ENCODE data around the gene HOXB5.

Gene HOXB5

DNA sequence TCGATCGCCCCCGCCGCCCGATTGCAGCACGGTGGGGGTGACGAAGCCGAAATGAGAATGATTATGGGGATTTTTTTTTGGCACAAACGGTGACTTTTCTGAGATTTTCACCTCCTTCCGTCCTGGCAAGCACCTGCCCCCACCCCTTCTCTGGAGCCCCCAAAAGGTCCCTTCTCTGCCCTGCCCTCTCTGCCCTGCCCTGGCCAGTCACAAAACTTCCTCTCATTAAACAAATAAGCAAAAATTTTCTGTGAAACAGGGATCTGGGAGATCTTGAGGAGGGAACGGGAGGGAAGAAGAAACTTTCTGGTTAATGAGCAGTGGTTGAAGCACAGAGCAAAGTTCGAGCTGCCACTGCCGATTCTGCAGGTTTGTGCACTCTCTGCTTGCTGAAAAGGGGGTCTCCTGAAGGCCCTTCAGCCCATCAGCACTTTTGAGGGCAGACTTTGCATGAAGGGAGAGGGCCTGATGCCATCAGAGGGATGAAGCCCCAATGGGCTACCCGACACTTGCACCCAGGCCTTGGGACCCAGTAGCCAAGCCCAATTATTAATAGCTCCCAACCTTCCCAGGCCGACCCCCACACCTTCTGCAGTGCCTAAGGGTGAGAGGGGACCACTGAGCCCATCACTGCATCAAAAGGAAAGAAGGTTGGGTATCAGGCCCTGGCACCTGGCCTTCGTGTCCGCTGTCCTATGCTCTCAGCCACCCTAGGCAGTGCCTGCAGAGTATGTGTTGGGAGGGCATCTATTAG lies 22.6 kb upstream of the HOXB5 start:
- no peak for DNase-seq (ENCODE audit: low read depth)

DNA sequence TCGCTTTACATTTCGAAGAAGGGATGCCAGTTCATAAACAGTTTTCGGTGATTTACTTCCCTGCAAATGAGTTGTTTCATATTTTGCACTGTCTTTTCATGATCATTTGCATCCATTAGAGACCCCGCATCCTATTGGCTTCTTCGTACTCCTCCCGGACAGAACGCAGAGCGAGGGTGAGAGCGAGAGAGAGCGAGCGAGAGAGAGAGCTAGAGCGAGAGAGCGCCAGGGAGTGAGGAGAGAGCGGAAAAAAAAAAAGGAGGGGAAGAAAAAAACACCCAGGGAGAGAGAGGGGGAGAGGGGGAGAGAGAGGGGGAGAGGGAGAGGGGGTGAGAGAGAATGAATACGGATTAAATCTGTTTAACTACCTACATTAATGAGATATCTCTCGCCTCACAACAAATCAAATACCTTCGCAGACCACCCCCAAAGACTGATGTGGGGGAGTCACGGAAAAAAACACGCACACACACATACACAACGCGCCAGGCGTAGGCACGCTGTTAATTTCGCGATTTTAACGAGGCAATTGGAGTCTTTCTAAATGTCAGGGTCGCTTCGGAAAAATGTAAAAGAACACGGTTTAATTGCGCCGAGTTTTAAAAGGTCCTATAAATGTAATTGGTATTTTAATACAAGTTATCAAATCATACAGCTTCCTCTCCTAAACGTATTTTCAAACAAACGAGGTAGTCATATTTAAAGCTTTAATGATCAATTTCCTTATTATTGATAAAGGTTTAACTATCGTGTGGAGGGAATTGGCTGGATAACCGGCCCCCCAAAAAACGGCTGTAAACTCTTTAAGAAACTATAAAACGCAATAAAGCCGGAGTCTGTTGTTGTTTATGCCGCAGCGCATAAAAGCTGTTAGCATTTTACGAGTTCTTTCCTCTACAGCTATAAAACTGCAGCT lies 21.7 kb upstream of the HOXB5 start, which contains the start of gene HOXB8:
TSS of gene HOXB8 (minus strand) at position 246 of the 916 bp plus-strand sequence. CDS start 588 bp downstream, outside the sequence.
- no peak for DNase-seq (ENCODE audit: low read depth)

DNA sequence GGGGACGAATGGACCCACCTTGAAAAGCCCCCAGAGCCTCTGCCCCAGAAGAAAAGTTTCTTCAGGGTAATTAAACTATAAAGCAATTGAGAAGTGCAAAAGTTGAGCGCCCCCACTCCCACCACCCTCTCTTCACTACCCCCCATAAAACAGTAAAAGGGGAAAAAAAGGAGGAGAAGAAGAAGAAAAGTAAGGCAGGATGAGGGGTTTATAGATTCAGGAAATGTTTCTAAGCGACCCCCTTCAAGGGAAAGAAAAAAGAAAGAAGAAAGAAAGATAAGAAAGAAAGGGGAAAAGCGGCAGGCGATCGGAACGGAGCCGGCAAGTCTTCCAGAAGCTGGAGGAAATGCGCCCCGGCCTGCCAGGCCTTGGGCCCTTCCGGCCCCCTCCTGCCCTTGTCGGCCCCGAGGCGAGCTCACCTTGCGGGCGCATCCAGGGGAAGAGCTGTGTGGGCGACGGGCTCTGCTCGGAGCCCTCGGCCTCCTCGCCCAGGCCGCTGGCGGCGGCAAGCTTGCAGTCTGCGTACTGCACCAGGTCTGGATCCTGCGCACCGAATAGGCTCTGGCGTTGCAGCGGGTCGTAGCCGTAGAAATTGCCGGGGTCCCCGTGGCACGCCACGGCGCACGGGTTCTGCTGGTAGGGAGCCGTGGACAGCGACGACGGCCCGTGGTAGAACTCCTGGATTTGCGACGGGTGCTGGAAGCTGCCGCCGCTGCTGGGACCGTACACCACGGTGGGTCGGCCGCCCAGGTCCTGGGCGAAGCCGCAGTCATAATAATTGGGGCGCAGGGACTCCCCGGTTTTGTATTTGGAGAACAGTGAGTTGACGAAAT lies 20.5 kb upstream of the HOXB5 start:
- DNase-seq (ENCODE audit: low read depth): no peak

DNA sequence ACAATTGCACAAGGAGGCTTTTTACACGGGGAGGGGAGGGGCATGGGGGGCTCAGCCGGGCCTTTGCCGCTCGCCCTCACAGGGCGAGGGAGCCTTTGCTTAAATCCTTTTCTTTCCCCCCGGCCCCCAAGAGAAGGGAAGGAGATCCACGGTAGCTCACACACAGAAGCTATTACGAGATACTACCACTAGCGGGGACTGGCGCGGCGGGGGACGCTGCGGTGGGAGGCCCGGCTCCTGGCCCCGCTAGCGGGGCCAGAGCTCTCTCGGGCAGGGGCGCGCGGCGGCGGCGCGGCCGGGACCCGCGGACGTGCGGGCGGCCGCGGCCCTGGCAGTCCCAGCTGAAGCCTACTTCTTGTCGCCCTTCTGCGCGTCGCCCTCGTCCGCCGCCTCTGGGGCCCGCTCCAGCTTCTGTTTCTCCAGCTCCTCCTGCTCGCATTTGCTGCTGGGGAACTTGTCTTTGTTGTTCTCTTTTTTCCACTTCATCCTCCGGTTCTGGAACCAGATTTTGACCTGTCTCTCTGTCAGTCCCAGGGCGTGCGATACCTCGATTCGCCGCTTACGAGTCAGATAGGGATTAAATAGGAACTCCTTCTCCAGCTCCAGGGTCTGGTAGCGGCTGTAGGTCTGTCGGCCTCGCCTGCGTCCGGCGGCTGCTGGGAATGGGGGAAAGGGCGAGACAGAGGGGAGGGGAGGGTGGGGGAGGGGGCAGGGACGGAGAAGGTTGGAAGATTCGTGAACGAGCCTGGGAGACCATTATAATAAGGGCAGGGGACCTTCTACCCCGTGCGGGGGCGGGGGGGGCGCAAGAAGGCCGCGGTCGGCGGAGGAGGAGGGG lies 19.5 kb upstream of the HOXB5 start:
- DNase-seq (ENCODE audit: low read depth): no peak

DNA sequence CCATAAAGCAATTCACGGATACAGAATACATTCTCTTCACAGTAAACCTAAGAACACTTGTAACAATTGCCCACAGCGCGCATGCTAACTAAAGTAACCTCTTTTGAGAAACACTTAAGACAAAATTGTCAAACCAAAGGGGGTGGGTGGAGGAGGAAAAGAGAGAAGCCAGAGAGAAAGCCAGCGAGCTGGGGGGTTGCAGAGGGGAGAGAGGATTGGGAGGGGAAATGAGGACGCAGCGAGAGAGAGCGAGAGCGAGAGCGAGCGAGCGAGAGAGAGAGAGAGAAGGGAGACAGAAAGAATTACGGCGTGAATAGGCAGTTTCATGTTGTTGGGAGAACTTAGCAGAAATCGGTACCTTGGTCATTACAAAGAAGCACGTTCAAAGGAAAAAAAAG lies 18.9 kb upstream of the HOXB5 start:
- DNase-seq (ENCODE audit: low read depth): no peak

DNA sequence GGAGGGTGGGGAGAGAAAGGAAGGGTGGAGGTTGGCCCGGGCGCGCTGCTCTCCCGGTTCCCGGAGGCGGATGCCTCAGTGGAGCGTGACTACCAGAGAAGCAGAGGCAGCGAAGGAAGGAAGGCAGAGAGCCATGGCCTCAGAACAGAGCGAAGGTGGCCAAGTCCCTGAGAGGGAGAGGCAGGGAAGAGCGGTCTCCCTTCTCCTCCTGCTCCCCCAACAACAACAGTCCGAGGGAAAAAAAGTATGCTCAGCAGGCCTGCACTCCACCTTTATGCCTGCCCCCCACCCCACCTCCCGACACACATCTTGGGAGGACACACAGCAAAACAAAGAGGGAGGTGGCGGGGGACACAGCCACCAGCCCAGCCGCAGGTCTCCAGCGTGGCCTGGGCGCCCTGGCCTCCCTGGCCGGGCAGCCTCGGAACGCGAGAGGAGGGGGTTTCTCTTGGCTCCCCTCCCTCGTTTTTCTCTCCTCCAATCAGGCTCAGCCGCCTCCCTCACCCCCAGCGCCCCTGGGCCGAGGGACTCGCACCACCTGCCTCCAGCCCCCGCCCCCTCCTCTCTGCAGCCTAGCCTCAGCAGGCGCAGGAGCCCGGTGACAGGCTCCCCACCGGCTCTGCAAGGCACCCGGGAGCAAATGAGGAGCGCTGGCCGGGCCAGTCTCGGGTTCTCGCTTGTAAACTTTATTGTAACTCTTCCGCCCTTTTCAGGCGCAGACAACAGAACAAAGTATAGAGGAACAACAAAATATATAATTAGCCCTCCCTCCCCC lies 18.3 kb upstream of the HOXB5 start:
- peak; percentile 28 for DNase-seq (ENCODE audit: low read depth)

DNA sequence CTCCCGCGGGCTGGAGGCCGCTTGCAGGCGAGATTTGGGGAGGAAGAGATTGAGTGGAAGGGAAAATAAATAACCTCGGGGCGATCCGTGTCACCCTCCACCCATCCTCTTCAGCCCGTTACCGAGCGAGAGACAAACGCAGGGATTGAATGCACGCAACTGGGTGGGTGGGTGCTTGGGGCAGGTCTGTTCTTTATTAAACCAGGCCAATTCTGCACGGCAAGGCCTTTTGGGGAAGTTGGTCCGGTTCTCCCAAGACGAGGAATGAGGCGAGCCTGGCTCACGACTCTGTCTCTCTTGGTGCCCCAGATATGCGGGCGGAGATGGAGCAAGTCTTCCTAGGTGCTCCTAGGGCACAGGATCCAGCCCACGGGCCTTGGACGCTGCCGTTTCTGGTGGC lies 17.6 kb upstream of the HOXB5 start:
- peak; percentile 37 for DNase-seq (ENCODE audit: low read depth)

DNA sequence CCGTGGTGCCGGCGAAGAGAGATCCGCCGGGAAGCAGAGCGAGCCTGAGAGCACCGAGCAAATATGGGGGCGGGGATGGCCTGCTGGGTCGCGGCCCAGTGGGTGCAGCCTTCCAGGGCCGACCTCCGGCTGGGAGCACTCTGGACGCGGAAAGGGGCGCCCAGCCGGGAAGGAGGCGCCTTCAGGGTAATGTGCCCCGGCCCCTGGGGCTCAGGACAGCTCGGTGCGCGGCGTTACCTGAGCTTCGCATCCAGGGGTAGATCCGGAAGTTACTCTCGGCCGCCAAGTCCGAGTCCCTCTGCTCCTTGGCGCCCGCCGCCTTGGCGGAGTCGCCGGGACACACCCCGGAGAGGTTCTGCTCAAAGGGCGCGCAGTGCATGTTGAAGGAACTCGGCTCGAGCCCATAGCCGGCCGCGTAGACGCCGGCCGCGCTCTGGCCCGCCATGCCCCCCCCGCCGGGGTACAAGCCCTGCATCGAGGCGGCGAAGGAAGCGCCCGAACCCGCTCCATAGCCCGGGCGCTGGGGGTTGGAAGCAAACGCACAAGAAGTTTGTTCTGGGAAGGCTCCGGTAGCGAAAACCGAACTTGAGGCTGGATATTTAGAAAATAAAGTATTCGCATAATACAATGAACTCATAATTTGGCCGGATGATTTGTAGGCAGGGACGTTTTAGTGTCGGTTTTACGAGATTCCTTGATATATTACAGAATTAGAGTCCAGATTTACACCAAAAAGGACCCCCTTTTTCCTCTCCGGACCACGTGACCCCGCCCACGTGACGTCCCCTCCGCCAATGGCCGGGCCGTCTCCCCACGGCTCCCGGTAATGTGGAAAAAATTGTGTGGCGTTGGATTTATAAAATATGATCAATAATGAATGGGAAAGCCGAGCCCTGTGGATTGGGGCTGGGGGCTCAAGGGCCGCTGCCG lies 17.0 kb upstream of the HOXB5 start, which contains the start of gene HOXB7:
TSS of gene HOXB7 (minus strand) at position 736 of the 930 bp plus-strand sequence. CDS start at position 637, 99 bp downstream.
- DNase-seq (ENCODE audit: low read depth): peak; percentile 71

DNA sequence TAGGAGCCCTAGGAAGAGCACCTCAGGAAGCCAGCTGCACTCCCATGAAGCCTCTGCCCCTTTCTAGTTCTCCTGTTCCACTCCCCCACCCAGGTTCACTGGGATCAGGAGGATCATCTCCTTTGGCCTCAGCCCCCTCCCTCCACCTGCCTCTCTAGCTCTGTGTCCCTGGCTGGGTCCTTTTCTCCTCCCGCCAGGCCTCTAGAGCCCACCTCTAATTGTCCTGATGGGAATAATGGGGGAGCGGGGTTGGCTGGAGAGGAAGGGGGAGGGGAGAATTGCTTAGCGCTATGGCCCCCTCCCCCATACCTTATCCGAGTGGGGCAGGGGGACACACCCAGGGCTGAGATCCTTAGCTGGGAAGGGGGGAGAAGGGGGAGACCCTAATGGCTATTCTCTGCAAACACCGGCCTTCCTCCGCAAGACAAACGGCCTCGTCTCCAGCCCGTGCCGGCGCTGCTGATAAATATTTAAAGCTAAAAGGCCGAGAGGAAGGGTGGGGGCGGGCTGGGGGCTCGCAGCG lies 16.2 kb upstream of the HOXB5 start:
- DNase-seq (ENCODE audit: low read depth): no peak

DNA sequence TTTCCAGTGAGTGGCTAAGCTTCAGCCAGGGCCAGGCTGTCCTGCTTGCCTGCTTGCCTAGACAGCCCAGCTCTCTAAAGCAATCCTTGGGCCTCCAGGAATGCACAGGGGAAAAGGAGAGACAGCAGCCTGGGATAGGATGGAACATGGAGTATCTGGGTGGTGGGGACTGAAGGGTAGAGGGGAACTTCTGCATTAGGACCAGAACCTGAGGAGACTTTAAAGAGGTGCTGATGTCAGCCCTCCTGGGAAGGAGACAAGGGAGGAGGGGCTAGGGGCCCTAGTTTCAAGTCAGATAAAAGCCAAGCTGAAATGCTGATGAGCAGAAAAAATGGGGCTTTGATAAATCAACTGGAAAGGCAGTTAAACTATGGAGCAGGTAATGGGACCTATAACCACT lies 15.5 kb upstream of the HOXB5 start:
- no peak for DNase-seq (ENCODE audit: low read depth)

DNA sequence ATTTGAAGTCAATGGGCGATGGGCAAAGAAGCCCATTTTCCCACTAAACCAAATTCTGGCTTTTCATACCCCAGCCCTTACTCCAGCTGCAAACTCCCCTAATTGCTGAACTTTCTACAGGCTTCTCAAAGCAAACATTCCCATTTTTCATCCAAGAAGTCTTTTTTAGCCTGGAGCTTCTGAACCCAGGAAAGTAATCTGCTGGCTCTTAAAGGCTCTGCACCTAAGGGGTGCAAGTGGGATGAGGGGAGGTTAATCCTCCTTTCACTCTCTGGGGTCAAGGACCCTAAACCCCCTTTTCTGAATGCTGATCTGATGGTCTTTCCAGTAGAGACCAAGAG lies 14.9 kb upstream of the HOXB5 start:
- no peak for DNase-seq (ENCODE audit: low read depth)

DNA sequence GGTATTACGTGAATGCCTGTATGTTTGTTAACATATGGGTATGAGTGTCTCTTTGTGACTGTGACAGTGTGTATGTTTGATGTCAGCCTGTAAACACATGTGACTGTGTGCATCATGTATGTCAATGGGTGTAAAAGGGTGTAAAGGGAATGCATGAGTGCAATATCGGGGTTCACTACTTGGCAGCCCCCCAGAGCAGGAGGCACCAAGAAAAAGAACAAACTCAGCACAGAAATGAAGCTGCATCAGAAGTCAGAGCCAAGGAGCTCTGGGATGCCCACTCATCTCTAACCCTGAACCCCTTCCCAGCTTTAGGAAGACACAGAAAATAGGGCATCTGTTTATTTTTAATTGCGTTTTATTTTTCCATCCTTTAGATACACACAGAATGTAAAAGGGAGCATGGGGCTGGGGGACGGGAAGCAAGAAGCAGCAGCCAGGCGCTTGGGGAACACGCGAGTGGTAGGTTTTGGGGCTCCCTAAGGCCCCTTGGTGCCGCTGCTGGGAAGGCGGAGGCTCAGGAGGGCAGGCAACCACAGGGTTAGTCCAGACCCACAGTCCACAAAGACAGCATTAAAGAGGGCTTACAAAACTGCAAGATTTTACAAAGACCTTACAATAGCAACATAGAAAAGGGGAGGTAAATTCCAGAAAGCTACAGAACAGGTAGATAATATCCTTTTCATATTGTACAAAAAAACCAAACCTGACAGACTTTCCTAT lies 13.5 kb upstream of the HOXB5 start:
- no peak for DNase-seq (ENCODE audit: low read depth)

DNA sequence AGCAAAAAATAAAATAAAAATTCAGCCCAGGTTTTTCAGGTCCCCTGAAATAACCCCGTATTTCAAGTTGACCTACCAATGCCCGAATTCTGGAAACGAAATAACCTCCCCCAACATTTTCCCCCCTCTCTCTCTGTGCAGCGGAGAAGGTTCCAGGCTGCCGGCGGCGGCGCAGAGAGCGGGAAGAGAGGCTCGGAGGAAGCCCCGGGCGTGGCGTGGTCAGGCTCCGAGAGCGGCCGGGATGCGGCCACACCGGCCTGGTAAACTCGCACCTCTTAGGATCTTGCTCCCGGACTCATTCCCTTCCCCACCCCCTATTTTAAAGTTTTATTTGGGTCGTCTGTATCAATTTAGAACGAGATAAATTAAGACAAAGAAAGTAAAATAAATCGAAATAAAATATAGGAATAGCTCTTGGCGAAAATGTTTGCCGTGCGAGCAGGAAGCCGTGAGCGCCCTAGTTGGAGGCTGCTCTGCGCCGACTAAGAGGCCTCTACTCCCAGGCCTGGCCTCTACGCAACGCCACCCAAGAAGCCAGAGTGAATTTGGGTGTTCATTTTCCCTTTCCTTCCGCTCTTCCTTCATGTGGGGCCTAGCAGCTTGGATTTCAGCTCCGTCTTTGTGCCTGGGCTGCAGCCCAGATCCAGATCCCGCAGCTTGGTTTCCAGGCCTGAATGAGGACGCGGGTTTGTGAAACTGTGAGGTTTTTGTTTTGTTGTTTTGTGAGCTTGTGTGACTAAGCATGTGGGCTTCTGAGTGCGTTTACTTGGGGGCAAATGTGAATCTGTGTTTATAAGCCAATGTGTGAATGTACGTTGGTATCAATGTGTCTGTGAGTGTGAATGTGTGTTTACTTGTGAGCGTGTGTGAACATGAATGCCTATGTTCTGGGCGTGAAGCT lies 12.7 kb upstream of the HOXB5 start:
- no peak for DNase-seq (ENCODE audit: low read depth)

DNA sequence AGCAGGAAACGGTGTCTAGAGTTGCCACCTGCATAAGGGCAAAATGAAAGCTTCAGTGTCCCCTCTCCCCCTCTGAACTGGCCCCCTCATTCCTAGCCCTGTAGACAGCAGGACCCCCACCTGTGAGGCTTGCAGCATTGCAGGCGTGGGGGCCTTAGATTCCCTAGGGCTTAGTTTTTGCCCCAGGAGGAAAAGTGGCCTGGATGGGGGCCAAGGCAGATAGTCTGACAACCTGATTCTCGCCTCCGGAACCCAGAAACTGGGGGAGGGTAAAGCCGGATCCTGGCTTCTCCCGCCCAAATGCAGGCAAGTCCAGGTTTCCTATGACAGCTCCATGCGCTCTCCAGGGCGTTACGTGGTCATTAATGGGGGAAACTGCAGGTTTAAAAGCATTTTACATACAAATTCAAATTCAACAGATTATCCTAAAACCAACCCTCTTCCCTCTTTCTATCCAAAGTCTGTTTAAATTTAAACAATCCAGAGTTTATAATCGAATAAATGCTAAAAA lies 11.9 kb upstream of the HOXB5 start:
- no peak for DNase-seq (ENCODE audit: low read depth)

DNA sequence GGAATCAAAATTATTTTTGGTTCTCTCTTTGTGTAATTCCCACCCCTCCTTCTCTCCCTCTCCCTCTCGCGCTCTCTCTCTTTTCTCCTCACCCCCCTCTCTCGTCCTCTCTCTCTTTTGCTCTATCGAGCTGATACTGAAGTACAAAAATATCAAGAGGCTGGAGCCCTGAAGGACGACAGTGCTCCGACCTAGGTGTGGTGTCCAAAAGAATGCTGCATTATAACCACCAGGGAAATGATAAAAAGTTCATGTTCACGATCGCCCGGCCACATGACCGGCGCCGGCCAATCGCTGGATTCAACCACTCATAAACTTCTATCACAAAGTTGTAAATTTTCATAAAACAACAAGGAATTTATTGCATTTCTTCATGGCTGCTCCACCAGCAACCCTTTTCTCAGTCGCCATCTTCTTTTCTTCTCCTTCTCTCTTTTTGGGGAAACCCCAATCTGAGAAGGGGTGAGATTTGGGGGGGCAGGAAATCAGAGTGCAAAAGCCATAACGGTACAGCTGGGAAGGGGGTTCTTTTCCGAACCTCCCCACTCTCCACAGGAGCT lies 11.3 kb upstream of the HOXB5 start, which contains the start of gene HOXB6:
TSS of gene HOXB6 (minus strand) at position 217 of the 560 bp plus-strand sequence. CDS start 6,836 bp downstream, outside the sequence.
- DNase-seq (ENCODE audit: low read depth): no peak

DNA sequence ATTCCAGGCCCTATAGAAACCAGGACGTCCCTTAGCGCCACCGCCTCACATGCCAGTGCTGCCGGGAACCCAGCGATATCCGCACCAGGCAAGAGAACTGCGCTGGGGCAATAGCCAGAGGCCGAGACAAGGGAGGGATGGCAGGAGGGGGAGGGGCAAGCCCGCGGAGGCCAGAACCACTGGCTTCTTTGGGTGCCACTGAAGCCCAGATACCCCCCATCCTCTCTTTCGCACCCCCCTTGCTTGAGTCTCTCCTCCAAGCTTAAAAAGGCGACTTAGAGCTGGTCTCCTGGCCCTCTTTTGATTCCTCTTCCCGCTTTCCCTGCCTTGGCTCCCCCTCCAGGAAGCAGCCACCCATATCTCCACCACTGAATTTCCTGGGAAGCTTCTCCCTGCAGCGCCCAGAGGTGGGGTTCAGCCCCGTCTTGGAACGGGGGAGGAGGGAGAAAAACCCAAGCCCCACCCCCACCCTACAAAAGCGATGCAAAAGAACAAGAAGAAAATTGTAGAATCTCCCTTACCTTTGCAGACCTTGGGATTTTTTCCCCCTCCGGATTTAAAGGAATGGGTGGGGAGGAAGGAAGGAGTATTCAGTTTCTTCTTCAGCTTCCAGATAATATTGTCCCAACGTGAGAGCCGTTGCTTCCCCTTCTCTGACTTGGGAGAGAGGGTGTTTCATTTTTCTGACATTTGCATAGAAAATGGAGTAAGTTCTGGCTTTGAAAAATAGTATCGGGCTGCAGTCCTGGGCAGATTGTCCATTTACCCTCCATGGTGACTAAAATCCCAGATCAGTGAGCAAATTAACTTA lies 10.6 kb upstream of the HOXB5 start:
- peak; percentile 26 for DNase-seq (ENCODE audit: low read depth)

Measured in GM04504 (cell line).